ENCODE data around the gene SEZ6L. TPM values are rescaled to one million over a fixed set of nuclear protein-coding genes. Genes with fewer than 3 reads are reported as not detected.

Gene SEZ6L
- total RNA-seq: under 1 TPM in 1 of 2 experiments, not detected in 1; 0.05 TPM
- polyA plus RNA-seq (2013, experiment 1 of 2): 0.52 TPM
- polyA plus RNA-seq (2013, experiment 2 of 2): 0.29 TPM
- 0 to 0.81 (median 0) reads per million in 172 experiments for total RNA-seq

DNA sequence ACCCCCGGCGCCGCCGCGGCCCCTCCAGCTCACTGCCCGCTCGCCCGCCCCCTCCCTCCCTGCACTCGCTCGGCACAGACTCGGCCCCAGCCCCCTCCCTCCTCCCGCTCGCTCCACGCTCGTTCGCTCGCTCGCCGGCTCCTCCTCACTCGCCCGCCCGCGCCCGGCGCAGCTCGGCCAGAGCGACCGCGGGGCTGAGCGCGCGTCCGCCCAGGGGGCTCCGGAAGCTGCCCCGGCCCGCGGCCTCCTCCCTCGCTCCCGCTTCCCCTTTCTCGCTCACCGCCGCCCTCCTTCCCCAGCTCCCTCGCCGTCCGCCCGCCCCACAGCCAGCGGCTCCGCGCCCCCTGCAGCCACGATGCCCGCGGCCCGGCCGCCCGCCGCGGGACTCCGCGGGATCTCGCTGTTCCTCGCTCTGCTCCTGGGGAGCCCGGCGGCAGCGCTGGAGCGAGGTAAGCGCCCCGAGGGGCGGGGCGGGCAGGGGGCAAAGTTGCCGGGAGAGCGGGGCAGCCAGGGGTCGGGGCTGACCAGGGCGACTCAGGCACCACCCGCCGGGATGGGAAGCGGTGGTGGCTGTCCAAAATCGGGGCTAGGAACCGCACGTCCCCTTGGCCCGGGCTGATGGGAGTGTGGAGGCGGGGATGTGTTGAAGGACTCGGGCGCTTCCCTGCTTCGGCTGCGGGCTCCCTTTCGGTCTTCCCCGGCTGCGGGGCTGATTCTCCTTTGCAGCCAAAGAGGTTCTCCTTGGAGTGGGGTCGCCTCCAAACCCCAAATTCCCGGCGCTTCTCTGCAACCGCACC is at the start of gene SEZ6L:
TSS of gene SEZ6L (plus strand) at position 148 of the 797 bp plus-strand sequence. CDS start at position 356, 208 bp downstream.
- H3K36me3 Mint-ChIP-seq (ENCODE audit: low read depth): no peaks in the 10 kb centered on the region
- no peak within 1 kb of the TSS for H3K4me3 Mint-ChIP-seq
- H3K9me3 ChIP-seq (ENCODE audit: control insufficient read depth in 1 of 2, insufficient read depth in 1 of 2, low read length in 2 of 2): peaks cover 0 to 15% of the 10 kb centered on the region in 2 experiments
- H3K27ac ChIP-seq (ENCODE audit: low read depth in 1 of 2, low read length in 2 of 2): no peak within 1 kb of the TSS
- H3K4me1 Mint-ChIP-seq (ENCODE audit: low read depth): no peaks in the 10 kb centered on the region
- ChIA-PET POLR2A (no interaction called here), CTCF (no interaction called here)
- peaks cover 46 to 56% of the 10 kb centered on the region in 2 experiments for H3K27me3 ChIP-seq (ENCODE audit: control insufficient read depth in 1 of 2, insufficient read depth in 2 of 2, low read length in 2 of 2)
- no peak within 1 kb of the TSS for H3K4me3 ChIP-seq (ENCODE audit: low read length)
- ATAC-seq (ENCODE audit: poor library complexity) (no peak), DNase-seq (peak in 1 of 14 experiments; percentile 21)
- H3K4me1 ChIP-seq (ENCODE audit: insufficient read depth, low read length): peaks cover 4% of the 10 kb centered on the region
- no peaks in the 10 kb centered on the region for H3K9me3 Mint-ChIP-seq
- TF ChIP-seq, protein P1, sequence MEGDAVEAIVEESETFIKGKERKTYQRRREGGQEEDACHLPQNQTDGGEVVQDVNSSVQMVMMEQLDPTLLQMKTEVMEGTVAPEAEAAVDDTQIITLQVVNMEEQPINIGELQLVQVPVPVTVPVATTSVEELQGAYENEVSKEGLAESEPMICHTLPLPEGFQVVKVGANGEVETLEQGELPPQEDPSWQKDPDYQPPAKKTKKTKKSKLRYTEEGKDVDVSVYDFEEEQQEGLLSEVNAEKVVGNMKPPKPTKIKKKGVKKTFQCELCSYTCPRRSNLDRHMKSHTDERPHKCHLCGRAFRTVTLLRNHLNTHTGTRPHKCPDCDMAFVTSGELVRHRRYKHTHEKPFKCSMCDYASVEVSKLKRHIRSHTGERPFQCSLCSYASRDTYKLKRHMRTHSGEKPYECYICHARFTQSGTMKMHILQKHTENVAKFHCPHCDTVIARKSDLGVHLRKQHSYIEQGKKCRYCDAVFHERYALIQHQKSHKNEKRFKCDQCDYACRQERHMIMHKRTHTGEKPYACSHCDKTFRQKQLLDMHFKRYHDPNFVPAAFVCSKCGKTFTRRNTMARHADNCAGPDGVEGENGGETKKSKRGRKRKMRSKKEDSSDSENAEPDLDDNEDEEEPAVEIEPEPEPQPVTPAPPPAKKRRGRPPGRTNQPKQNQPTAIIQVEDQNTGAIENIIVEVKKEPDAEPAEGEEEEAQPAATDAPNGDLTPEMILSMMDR (IDR thresholded peaks at IDR 0.05): no peak
- no peaks in the 10 kb centered on the region for H3K36me3 ChIP-seq (ENCODE audit: insufficient read depth, low read length)
- no peak within 1 kb of the TSS for H3K27ac Mint-ChIP-seq
- intact Hi-C loops (cut with DNase I, micrococcal nuclease): no loop called here
- H3K27me3 Mint-ChIP-seq: peaks cover 87% of the 10 kb centered on the region

DNA sequence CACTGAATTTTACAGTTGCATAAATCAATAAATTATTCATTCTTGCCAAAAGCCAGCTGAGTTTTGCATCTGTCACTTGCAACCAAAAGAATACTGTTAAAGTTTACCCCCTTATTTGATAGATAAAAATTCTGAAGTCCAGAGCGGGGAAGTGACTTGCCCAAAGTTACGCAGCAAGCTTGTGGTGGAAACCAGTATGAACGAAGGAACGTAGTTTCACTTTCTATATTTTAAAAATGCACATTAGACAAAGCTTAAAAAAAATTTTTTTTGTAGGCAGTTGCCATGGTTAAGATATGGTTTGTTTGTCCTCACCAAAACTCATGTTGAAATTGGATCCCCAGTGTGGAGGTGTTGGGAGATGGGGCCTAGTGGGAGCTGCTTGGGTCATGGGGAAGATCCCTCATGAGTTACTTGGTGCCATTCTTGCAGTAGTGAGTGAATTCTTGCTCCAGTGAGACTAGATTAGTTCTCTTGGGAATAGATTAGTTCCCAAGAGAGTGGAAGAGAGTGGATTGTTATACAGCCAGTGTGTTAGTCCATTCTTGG is 46.3 kb upstream of the SEZ6L start:
- DNase-seq (peak in 1 of 14 experiments; percentile 5), ATAC-seq (ENCODE audit: poor library complexity) (no peak)
- Histone ChIP-seq H3K9me3 (ENCODE audit: control insufficient read depth in 1 of 2, insufficient read depth in 1 of 2, low read length in 2 of 2) (no peaks in the 10 kb centered on the region), H3K4me3 (ENCODE audit: low read length) (peak overlapping the region; percentile 7), H3K36me3 (ENCODE audit: insufficient read depth, low read length) (no peaks in the 10 kb centered on the region), H3K4me1 (ENCODE audit: insufficient read depth, low read length) (no peaks in the 10 kb centered on the region), H3K27ac (ENCODE audit: low read depth in 1 of 2, low read length in 2 of 2) (no peak overlapping the region), H3K27me3 (ENCODE audit: control insufficient read depth in 1 of 2, insufficient read depth in 2 of 2, low read length in 2 of 2) (no peaks in the 10 kb centered on the region)
- no peak overlapping the region for H3K27ac Mint-ChIP-seq
- POLR2A ChIA-PET: no interaction called here
- peaks cover 20% of the 10 kb centered on the region for H3K27me3 Mint-ChIP-seq
- H3K9me3 Mint-ChIP-seq: no peaks in the 10 kb centered on the region
- no peaks in the 10 kb centered on the region for H3K36me3 Mint-ChIP-seq (ENCODE audit: low read depth)
- TF ChIP-seq, protein P1 (IDR thresholded peaks at IDR 0.05): no peak
- no peak overlapping the region for H3K4me3 Mint-ChIP-seq
- intact Hi-C loops (cut with DNase I, micrococcal nuclease): no loop called here
- CTCF ChIA-PET: no interaction called here
- H3K4me1 Mint-ChIP-seq (ENCODE audit: low read depth): no peaks in the 10 kb centered on the region

DNA sequence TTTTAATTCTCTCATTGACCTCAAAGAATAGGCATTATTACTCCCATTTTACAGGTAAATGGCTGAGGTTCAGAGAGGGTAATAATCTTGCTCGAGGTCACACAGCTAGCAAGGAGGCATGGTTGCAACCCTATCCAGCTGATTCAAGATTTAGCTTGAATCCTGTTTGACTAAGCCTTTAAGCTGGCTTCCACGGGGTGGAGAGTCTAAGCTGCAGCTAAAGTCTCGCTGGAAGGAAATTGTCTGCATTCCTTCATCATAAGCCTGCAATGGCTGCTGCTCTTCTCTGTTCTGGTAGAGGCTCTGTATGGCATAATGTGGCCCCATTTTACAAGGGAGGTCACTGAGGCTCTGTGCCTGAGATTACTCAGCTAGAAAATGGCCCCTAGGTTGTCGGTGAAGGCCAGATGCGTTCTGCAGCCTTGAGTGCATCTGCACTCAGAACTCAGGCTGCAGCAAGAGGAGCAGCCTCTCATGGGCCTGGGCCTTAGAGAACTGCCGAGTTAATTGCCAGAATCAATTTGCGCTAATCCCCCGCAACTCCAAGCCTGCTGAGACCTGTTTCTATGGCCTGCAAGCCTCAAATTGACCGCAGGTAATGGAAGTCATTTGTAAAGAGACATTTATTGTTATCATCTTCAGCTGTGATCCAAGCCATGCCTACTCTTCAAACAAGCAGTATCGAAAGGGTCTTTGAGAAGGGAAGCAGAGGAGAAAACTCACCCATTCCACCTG is 44.1 kb upstream of the SEZ6L start:
- no peaks in the 10 kb centered on the region for H3K9me3 ChIP-seq (ENCODE audit: control insufficient read depth in 1 of 2, insufficient read depth in 1 of 2, low read length in 2 of 2)
- H3K27me3 ChIP-seq (ENCODE audit: control insufficient read depth in 1 of 2, insufficient read depth in 2 of 2, low read length in 2 of 2): no peaks in the 10 kb centered on the region
- Mint-ChIP-seq H3K4me3 (no peak overlapping the region), H3K9me3 (no peaks in the 10 kb centered on the region), H3K27ac (no peak overlapping the region), H3K36me3 (ENCODE audit: low read depth) (no peaks in the 10 kb centered on the region), H3K27me3 (peaks cover 13% of the 10 kb centered on the region), H3K4me1 (ENCODE audit: low read depth) (no peaks in the 10 kb centered on the region)
- TF ChIP-seq, protein P1 (IDR thresholded peaks at IDR 0.05): no peak
- CTCF ChIA-PET: no interaction called here
- H3K4me3 ChIP-seq (ENCODE audit: low read length): no peak overlapping the region
- no peak for ATAC-seq (ENCODE audit: poor library complexity)
- POLR2A ChIA-PET: no interaction called here
- intact Hi-C loops (cut with DNase I, micrococcal nuclease): no loop called here
- no peak for DNase-seq
- H3K27ac ChIP-seq (ENCODE audit: low read depth in 1 of 2, low read length in 2 of 2): no peak overlapping the region
- no peaks in the 10 kb centered on the region for H3K4me1 ChIP-seq (ENCODE audit: insufficient read depth, low read length)
- no peaks in the 10 kb centered on the region for H3K36me3 ChIP-seq (ENCODE audit: insufficient read depth, low read length)

Data from CD4-positive, alpha-beta T cell (primary cell).